GM12878 (cell line): ENCODE measurements around the gene ZNF548. TPM values are rescaled to one million over a fixed set of nuclear protein-coding genes. Genes with fewer than 3 reads are reported as not detected.

ENCODE experiments used
- ATAC-seq: fragments of 200-7000 bp; cut with Tn5 transposase; 3 replicates; pipeline ENCODE4 v1.9.1; 2020; ENCODE audit warnings: mild to moderate bottlenecking, moderate library complexity
- BruUV-seq: library from RNA; stranded (reverse); fragments of 400-500 nt; replicated peaks from 2 replicates; lab custom pipeline; 2021; lab: Mats Ljungman, UMichigan
- CTCF ChIA-PET: fragments of 300-600 bp; sonication (Branson Sonifier 250); formaldehyde crosslinking; extraction: SDS; loops from one replicate; lab custom pipeline; 2021; ENCODE audit warnings: inconsistent platforms; lab: Yijun Ruan, JAX
- POLR2A ChIA-PET: fragments of 350-600 bp; formaldehyde crosslinking; extraction: SDS; loops from one replicate; lab custom pipeline; 2021; ENCODE audit warnings: inconsistent platforms; lab: Charles Lee
- RAD21 ChIA-PET: fragments of 300-600 bp; sonication (Branson Sonifier 250); formaldehyde crosslinking; loops from one replicate; lab custom pipeline; 2023; ENCODE audit warnings: antibody characterized with exemption; ENCODE audit not compliant: unreplicated experiment; lab: Charles Lee
- SMC1A ChIA-PET: fragments of 300-600 bp; sonication (Branson Sonifier 250); formaldehyde crosslinking; loops from one replicate; lab custom pipeline; 2023; ENCODE audit not compliant: unreplicated experiment, uncharacterized antibody; lab: Charles Lee
- DNase-seq: peaks from one replicate; pipeline ENCODE4 v3.0.0-alpha.2; 2011; ENCODE audit warnings: low read depth, low spot score
- FAIRE-seq: peaks from 3 replicates; lab custom pipeline; 2011; peaks lifted over from hg19 to GRCh38; lab: Jason Lieb, UNC
- H2AFZ ChIP-seq: 2 replicates; pipeline ENCODE4 v1.6.0; 2011; ENCODE audit warnings: low read depth, low read length, control low read depth; ENCODE audit not compliant: control insufficient read depth
- H3K27ac ChIP-seq: 2 replicates; pipeline ENCODE4 v1.5.1; 2011; ENCODE audit warnings: control low read depth; ENCODE audit not compliant: control insufficient read depth, insufficient read depth
- H3K27me3 ChIP-seq, 2 experiments: replicated peaks in 1 of 2; 2 replicates each; pipeline versions ENCODE4 v1.6.0 to v1.6.1; 2011; ENCODE audit warnings: low read length in 1 of 2; ENCODE audit not compliant: control insufficient read depth in 2 of 2, insufficient read depth in 2 of 2
- H3K36me3 ChIP-seq, 2 experiments: 2 replicates each; pipeline ENCODE4 v1.5.1; 2011; ENCODE audit warnings: low read length in 1 of 2; ENCODE audit not compliant: control insufficient read depth in 2 of 2, insufficient read depth in 2 of 2
- H3K4me1 ChIP-seq: 2 replicates; pipeline ENCODE4 v1.6.1; 2011; ENCODE audit warnings: mild to moderate bottlenecking, low read length, moderate library complexity, mixed read lengths; ENCODE audit not compliant: control insufficient read depth, insufficient read depth
- H3K4me2 ChIP-seq: 2 replicates; pipeline ENCODE4 v1.6.0; 2011; ENCODE audit warnings: control low read depth; ENCODE audit not compliant: control insufficient read depth, insufficient read depth
- H3K4me3 ChIP-seq: fragments of 200-600 bp; sonication (generic); 2 replicates; pipeline ENCODE4 v1.5.1; 2016
- H3K79me2 ChIP-seq: 2 replicates; pipeline ENCODE4 v1.6.0; 2011; ENCODE audit warnings: low read length; ENCODE audit not compliant: control insufficient read depth, insufficient read depth
- H3K9ac ChIP-seq: 2 replicates; pipeline ENCODE4 v1.8.0; 2011; ENCODE audit warnings: low read length, control low read depth, mixed read lengths; ENCODE audit not compliant: control insufficient read depth, insufficient read depth
- H3K9me3 ChIP-seq: replicated peaks from 3 replicates; pipeline ENCODE4 v1.5.1; 2011; ENCODE audit warnings: mild to moderate bottlenecking, low read length; ENCODE audit not compliant: control insufficient read depth, insufficient read depth
- H4K20me1 ChIP-seq: 2 replicates; pipeline ENCODE4 v1.6.0; 2011; ENCODE audit not compliant: control insufficient read depth, insufficient read depth
- ATF7 ChIP-seq: fragments of 450-650 bp; IDR thresholded peaks from 2 replicates; pipeline ENCODE4 v1.6.1; 2016; ENCODE audit warnings: low read depth, mild to moderate bottlenecking
- BCL3 ChIP-seq: IDR thresholded peaks from 2 replicates; pipeline ENCODE4 v1.6.1; 2011; ENCODE audit warnings: borderline replicate concordance, low read depth, mild to moderate bottlenecking, moderate library complexity, low read length; ENCODE audit not compliant: insufficient read depth, poor library complexity, severe bottlenecking
- EP300 ChIP-seq, 2 experiments: fragments of 150-350 bp in 1 of 2; IDR thresholded peaks; 2 replicates each; pipeline ENCODE4 v1.6.1; 2011 to 2012; ENCODE audit warnings: low read depth in 2 of 2, low read length in 2 of 2, borderline replicate concordance in 1 of 2, improper control_type of control experiment in 1 of 2, inconsistent platforms in 1 of 2; ENCODE audit not compliant: control insufficient read depth in 1 of 2
- HDAC2 ChIP-seq: fragments of 200-600 bp; sonication (generic); IDR thresholded peaks from 2 replicates; pipeline ENCODE4 v1.6.1; 2017
- MTA2 ChIP-seq: fragments of 450-650 bp; IDR thresholded peaks from 2 replicates; pipeline ENCODE4 v1.6.1; 2016; ENCODE audit warnings: low read depth, mild to moderate bottlenecking, moderate library complexity
- NKRF ChIP-seq: fragments of 450-650 bp; conservative IDR thresholded peaks from 2 replicates; pipeline ENCODE4 v1.6.1; 2017; ENCODE audit warnings: mild to moderate bottlenecking, moderate library complexity
- RAD21 ChIP-seq: IDR thresholded peaks from 2 replicates; pipeline ENCODE4 v1.6.1; 2011; ENCODE audit warnings: mild to moderate bottlenecking, low read depth, low read length, moderate library complexity; ENCODE audit not compliant: insufficient read depth
- TCF12 ChIP-seq: IDR thresholded peaks from 2 replicates; pipeline ENCODE4 v1.6.1; 2011; ENCODE audit warnings: low read depth, mild to moderate bottlenecking, low read length
- ZNF217 ChIP-seq: fragments of 450-650 bp; IDR thresholded peaks from 2 replicates; pipeline ENCODE4 v1.6.1; 2017; ENCODE audit warnings: antibody characterized with exemption, mild to moderate bottlenecking
- ZSCAN29 ChIP-seq: fragments of 450-650 bp; IDR thresholded peaks from 2 replicates; pipeline ENCODE4 v1.6.1; 2017; ENCODE audit warnings: mild to moderate bottlenecking, moderate library complexity
- ZZZ3 ChIP-seq: IDR thresholded peaks from 2 replicates; pipeline ENCODE4 v1.6.1; 2011; ENCODE audit warnings: low read depth; ENCODE audit not compliant: control insufficient read depth, insufficient read length
- WGBS: methylation state at CpG from one replicate; pipeline ENCODE4 v1.1.6; 2016; ENCODE audit warnings: low lambda C conversion rate; ENCODE audit not compliant: insufficient replicate concordance, insufficient coverage; ENCODE audit errors: missing lambda C conversion rate; 5-methylcytosine and 5-hydroxymethylcytosine counted together
- in situ Hi-C: fragments of 300-500 bp; cut with MboI; formaldehyde crosslinking; loops from 9 replicates; pipeline ENCODE4 v1.14.3; 2018; ENCODE audit warnings: mixed read lengths
- intact Hi-C: fragments of 100-400 bp; cut with micrococcal nuclease; formaldehyde crosslinking; loops from one replicate; pipeline ENCODE4 v1.14.2; 2022; ENCODE audit not compliant: unreplicated experiment
- polyA plus RNA-seq, 11 experiments: library from polyadenylated mRNA; depleted of rRNA in 4 of 11; unstranded in 6 of 11; stranded (reverse) in 5 of 11; fragments of >200 nt; fragmentation: Nextera tagmentation in 4 of 11; fragmentation: Illumina TruSeq in 1 of 11; extraction: Ambion mirVana in 4 of 11; extraction: Trizol in 1 of 11; gene quantifications; 1 replicate in 1 of 11; 2 replicates in 10 of 11; pipeline versions ENCODE4 v1.2.1 to v1.2.3, GENCODE V29; 2011 to 2016; ENCODE audit warnings: inconsistent platforms in 2 of 11, missing spikeins in 2 of 11, low read depth in 1 of 11
- total RNA-seq, 4 experiments: library from RNA; depleted of rRNA in 3 of 4; stranded (reverse); fragments of >200 nt in 3 of 4; fragmentation: Illumina TruSeq in 1 of 4; extraction: Trizol in 1 of 4; gene quantifications; 2 replicates each; pipeline versions ENCODE4 v1.2.1 to v1.2.3, GENCODE V29; 2013 to 2021

ZNF548 gene
- total and polyA plus RNA-seq, 10 of the 15 experiments (the other 5 are each of a cell fraction or from before 2014, with no cell fraction given): 3.9 to 44.8 (median 16.5) TPM

- H3K4me3 ChIP-seq: no peak overlapping the region
- no peak for TF ChIP-seq RAD21
- no peak for TF ChIP-seq NKRF
- no peak for TF ChIP-seq ATF7
- TF ChIP-seq HDAC2: no peak
- TF ChIP-seq ZSCAN29: no peak
- no peak for TF ChIP-seq ZZZ3
- TF ChIP-seq TCF12: no peak
- TF ChIP-seq EP300 (IDR thresholded peaks at IDR 0.05; ENCODE audit: borderline replicate concordance in 1 of 2, control insufficient read depth in 1 of 2, low read depth in 2 of 2, low read length in 2 of 2): no peak
- TF ChIP-seq MTA2: no peak
- TF ChIP-seq ZNF217: no peak
- TF ChIP-seq BCL3: no peak
- H3K4me2 ChIP-seq: no peak overlapping the region
- ChIA-PET CTCF (no interaction called here), RAD21 (no interaction called here), POLR2A (no interaction called here), SMC1A (no interaction called here)
- 96% methylated on average over 3 of the region's 3 CpGs for WGBS
- H2AFZ ChIP-seq: no peak overlapping the region
- no peak overlapping the region for H3K27ac ChIP-seq
- DNase-seq (no peak), FAIRE-seq (no peak), ATAC-seq (no peak)
- in situ Hi-C loops: no loop called here
- no peaks in the 10 kb centered on the region for H3K79me2 ChIP-seq
- H3K9me3 ChIP-seq: peaks cover 25% of the 10 kb centered on the region
- no peaks in the 10 kb centered on the region for H4K20me1 ChIP-seq
- intact Hi-C loops: no loop called here
- H3K4me1 ChIP-seq: no peaks in the 10 kb centered on the region
- no peaks in the 10 kb centered on the region for H3K27me3 ChIP-seq
- H3K36me3 ChIP-seq: peaks cover 5 to 23% of the 10 kb centered on the region in 2 experiments
- no peak overlapping the region for H3K9ac ChIP-seq
- no TSS peak for BruUV-seq
These were observed 31.4 kb downstream of the ZNF548 start for GRCh38 chr19:57421037-57421436.
